ENCODE results near the gene FOXP4. TPM values are rescaled to one million over a fixed set of nuclear protein-coding genes. Genes with fewer than 3 reads are reported as not detected.

FOXP4 gene, protein sequence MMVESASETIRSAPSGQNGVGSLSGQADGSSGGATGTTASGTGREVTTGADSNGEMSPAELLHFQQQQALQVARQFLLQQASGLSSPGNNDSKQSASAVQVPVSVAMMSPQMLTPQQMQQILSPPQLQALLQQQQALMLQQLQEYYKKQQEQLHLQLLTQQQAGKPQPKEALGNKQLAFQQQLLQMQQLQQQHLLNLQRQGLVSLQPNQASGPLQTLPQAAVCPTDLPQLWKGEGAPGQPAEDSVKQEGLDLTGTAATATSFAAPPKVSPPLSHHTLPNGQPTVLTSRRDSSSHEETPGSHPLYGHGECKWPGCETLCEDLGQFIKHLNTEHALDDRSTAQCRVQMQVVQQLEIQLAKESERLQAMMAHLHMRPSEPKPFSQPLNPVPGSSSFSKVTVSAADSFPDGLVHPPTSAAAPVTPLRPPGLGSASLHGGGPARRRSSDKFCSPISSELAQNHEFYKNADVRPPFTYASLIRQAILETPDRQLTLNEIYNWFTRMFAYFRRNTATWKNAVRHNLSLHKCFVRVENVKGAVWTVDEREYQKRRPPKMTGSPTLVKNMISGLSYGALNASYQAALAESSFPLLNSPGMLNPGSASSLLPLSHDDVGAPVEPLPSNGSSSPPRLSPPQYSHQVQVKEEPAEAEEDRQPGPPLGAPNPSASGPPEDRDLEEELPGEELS
- 5.1 and 6.3 TPM in 2 replicates for total RNA-seq (2014; rRNA removed; shearing (Covaris generic))
- total RNA-seq (2022), result 26.3 and 26.7 TPM in 2 replicates
- Bru-seq, nascent RNA, result percentile 55 among the genes with signal in this experiment
- BruChase-seq, experiment 1, labeled RNA remaining after a 6-hour chase, result percentile 57 among the genes with signal in this experiment
- BruChase-seq, experiment 2, labeled RNA remaining after a 2-hour chase, result percentile 56 among the genes with signal in this experiment
- long read RNA-seq, transcript FOXP4-205 (17 exons, 3,341 nt), result major isoform, 10 of 34 reads
- long read RNA-seq, partial matches to known transcripts, result 12 of 34 reads
- long read RNA-seq, other reads (novel, unspliced or antisense), result 12 of 34 reads

DNA sequence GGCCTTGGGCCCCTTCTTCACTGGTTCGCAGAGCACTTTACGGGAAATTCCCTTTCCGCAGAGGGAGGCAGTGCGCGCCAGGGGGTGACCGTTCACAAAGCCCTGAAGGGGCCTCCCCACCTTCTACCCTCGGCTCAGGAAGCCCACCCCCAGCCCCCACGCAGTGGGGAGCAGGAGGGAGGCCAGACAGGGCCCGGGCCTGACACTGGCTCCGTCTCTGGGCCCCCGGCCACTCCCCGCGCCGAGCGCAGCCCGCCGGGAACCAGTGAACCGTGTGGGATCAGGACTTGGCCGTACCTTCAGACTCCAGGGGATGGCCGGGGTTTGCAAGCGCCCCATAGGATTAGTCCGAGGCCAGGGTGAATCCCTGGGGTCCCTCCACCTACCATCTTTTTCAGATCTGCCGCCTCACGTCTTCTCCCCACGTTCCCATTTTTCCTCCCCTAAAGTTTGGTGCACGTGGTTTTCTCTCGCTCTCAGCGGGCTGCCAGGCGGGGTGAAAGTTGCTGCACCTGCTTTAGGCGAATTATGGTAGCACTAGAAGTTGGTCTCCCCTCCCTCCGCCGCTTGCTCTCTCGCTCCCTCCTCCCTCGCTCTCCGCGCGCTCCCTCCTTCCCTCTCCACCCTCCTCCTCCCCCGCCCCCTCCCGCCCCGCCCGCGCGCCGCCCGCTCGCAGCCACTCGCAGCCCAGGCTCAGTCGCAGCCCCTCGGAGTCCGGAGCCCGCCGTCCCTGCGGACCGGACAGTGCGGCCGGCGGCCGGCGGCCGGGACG is at the start of gene FOXP4:
Gene FOXP4, plus strand, starts transcription at position 679 of the 772 bp plus-strand sequence. CDS start 19,380 bp downstream, outside the sequence.
- DNase-seq (ENCODE audit: low spot score), result peak; percentile 94
- Histone ChIP-seq H3K4me3 (ENCODE audit: low read depth, low read length, poor library complexity, severe bottlenecking) (peak within 1 kb of the TSS; percentile 94), H3K4me2 (ENCODE audit: low read length) (peak within 1 kb of the TSS; percentile 98), H2AFZ (ENCODE audit: low read length) (peak within 1 kb of the TSS; percentile 78), H4K20me1 (ENCODE audit: insufficient read depth, low read length) (no peaks in the 10 kb centered on the region; the same call in 1 of the 2 replicates), H3K9me2 (ENCODE audit: insufficient read depth, low read length) (no peaks in the 10 kb centered on the region), H3K36me3 (ENCODE audit: insufficient read depth, low read length) (no peaks in the 10 kb centered on the region), H3K79me2 (ENCODE audit: insufficient read depth, low read depth, low read length) (peaks cover 7% of the 10 kb centered on the region; the same call in 1 of the 2 replicates), H3K4me1 (ENCODE audit: insufficient read depth, low read length, poor library complexity, severe bottlenecking) (peaks cover 28% of the 10 kb centered on the region), H3K27ac (ENCODE audit: low read depth, low read length, poor library complexity, severe bottlenecking) (peak within 1 kb of the TSS; percentile 61), H3K9me3 (ENCODE audit: low read length) (no peaks in the 10 kb centered on the region)
- ChIA-PET CTCF (ENCODE audit: unreplicated experiment) (no interaction called here), POLR2A (interaction anchor here (1.2 kb wide), 1 partner anchor 11 kb away, joined by 3 read pairs; no protein-coding TSS in a partner anchor)
- intact Hi-C loops (cut with micrococcal nuclease; ENCODE audit: unreplicated experiment), result loop anchor here (2.0 to 10.0 kb wide), 4 partner anchors 121 to 499 kb away; partner anchors contain the start of genes NFYA and OARD1
- TSS peak; percentile 71 for BruUV-seq (replicated peaks)
- TF ChIP-seq, protein P1, sequence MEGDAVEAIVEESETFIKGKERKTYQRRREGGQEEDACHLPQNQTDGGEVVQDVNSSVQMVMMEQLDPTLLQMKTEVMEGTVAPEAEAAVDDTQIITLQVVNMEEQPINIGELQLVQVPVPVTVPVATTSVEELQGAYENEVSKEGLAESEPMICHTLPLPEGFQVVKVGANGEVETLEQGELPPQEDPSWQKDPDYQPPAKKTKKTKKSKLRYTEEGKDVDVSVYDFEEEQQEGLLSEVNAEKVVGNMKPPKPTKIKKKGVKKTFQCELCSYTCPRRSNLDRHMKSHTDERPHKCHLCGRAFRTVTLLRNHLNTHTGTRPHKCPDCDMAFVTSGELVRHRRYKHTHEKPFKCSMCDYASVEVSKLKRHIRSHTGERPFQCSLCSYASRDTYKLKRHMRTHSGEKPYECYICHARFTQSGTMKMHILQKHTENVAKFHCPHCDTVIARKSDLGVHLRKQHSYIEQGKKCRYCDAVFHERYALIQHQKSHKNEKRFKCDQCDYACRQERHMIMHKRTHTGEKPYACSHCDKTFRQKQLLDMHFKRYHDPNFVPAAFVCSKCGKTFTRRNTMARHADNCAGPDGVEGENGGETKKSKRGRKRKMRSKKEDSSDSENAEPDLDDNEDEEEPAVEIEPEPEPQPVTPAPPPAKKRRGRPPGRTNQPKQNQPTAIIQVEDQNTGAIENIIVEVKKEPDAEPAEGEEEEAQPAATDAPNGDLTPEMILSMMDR (conservative IDR thresholded peaks at IDR 0.05; ENCODE audit: low read length), result no peak
- TF ChIP-seq EZH2phosphoT487 (IDR thresholded peaks at IDR 0.05; ENCODE audit: borderline replicate concordance, low read depth, low read length), result no peak

DNA sequence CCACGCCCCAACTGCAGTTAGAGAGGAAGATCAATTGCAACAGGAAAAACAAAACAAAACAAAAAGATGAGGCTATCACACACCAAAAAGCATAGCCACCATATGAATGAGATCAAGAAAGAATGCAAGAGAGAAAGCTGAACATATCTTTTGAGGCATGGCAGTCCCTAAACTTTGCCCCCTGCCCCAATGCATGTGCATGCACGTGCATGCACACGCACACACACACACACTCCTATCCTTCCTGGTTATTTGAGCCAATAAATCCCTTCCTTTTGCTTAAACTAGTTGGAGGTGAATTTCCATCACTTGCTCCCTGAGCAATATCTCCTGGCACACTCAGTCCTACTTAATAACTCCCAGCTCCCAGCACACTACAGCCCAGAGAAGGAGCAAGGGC is 48.6 kb upstream of the FOXP4 start:
- no peak overlapping the region for H3K4me2 ChIP-seq (ENCODE audit: low read length)
- CTCF ChIA-PET (ENCODE audit: unreplicated experiment), result no interaction called here
- intact Hi-C loops (cut with micrococcal nuclease; ENCODE audit: unreplicated experiment), result no loop called here
- H3K36me3 ChIP-seq (ENCODE audit: insufficient read depth, low read length), result no peaks in the 10 kb centered on the region
- POLR2A ChIA-PET, result no interaction called here
- no peak overlapping the region for H3K4me3 ChIP-seq (ENCODE audit: low read depth, low read length, poor library complexity, severe bottlenecking)
- no peak for DNase-seq (ENCODE audit: low spot score)
- H2AFZ ChIP-seq (ENCODE audit: low read length), result no peak overlapping the region
- H3K9me3 ChIP-seq (ENCODE audit: low read length), result no peaks in the 10 kb centered on the region
- H3K4me1 ChIP-seq (ENCODE audit: insufficient read depth, low read length, poor library complexity, severe bottlenecking), result no peaks in the 10 kb centered on the region
- H4K20me1 ChIP-seq (ENCODE audit: insufficient read depth, low read length), result no peaks in the 10 kb centered on the region
- no TSS peak for BruUV-seq (replicated peaks)
- no peaks in the 10 kb centered on the region for H3K9me2 ChIP-seq (ENCODE audit: insufficient read depth, low read length)
- no peak overlapping the region for H3K27ac ChIP-seq (ENCODE audit: low read depth, low read length, poor library complexity, severe bottlenecking)
- no peaks in the 10 kb centered on the region for H3K79me2 ChIP-seq (ENCODE audit: insufficient read depth, low read depth, low read length)
- TF ChIP-seq EZH2phosphoT487 (IDR thresholded peaks at IDR 0.05; ENCODE audit: borderline replicate concordance, low read depth, low read length), result no peak
- TF ChIP-seq, protein P1 (conservative IDR thresholded peaks at IDR 0.05; ENCODE audit: low read length), result no peak

Data from OCI-LY7 (cell line).